Liver (tissue), 9 donors: ENCODE results near the gene LIMS1. TPM values are rescaled to one million over a fixed set of nuclear protein-coding genes. Genes with fewer than 3 reads are reported as not detected.

Experiments
- DNase-seq: peaks from one replicate; pipeline ENCODE4 v3.0.0-alpha.2; 2017; ENCODE audit warnings: low spot score
- H3K27ac ChIP-seq, 2 donors: one replicate each; pipeline ENCODE4 v1.7.0; 2013; ENCODE audit warnings: inconsistent platforms in 2 of 2, low read length in 2 of 2, control low read depth in 1 of 2, low read depth in 1 of 2, mild to moderate bottlenecking in 1 of 2
- H3K27me3 ChIP-seq, 4 donors: one replicate each; pipeline versions ENCODE4 v1.6.1 to v1.7.0; 2013; ENCODE audit warnings: low read length in 3 of 4, inconsistent platforms in 1 of 4, mild to moderate bottlenecking in 1 of 4, moderate library complexity in 1 of 4; ENCODE audit not compliant: control insufficient read depth in 4 of 4, insufficient read depth in 4 of 4
- H3K36me3 ChIP-seq, 4 donors: one replicate each; pipeline versions ENCODE4 v1.6.1 to v1.7.0; 2013; ENCODE audit warnings: low read length in 3 of 4, mild to moderate bottlenecking in 3 of 4, low read depth in 1 of 4, moderate library complexity in 1 of 4; ENCODE audit not compliant: control insufficient read depth in 4 of 4, insufficient read depth in 3 of 4
- H3K4me1 ChIP-seq, 4 donors: one replicate each; pipeline versions ENCODE4 v1.6.1 to v1.7.0; 2013; ENCODE audit warnings: low read length in 3 of 4, mild to moderate bottlenecking in 3 of 4, moderate library complexity in 1 of 4; ENCODE audit not compliant: control insufficient read depth in 4 of 4, insufficient read depth in 4 of 4
- H3K4me3 ChIP-seq, 3 donors: one replicate each; pipeline versions ENCODE4 v1.6.1 to v1.7.0; 2013; ENCODE audit warnings: low read length in 3 of 3, control low read depth in 1 of 3, low read depth in 1 of 3, mild to moderate bottlenecking in 1 of 3
- H3K9ac ChIP-seq, 2 donors: one replicate each; pipeline ENCODE4 v1.7.0; 2013; ENCODE audit warnings: low read length in 2 of 2, mild to moderate bottlenecking in 2 of 2, moderate library complexity in 2 of 2, control low read depth in 1 of 2, low read depth in 1 of 2
- H3K9me3 ChIP-seq, 4 donors: one replicate each; pipeline versions ENCODE4 v1.6.1 to v1.7.0; 2013; ENCODE audit warnings: low read length in 3 of 4; ENCODE audit not compliant: control insufficient read depth in 4 of 4
- EGR1 ChIP-seq, 2 donors: IDR thresholded peaks; 2 replicates each; pipeline ENCODE4 v1.6.1; 2016 to 2018; ENCODE audit warnings: antibody characterized with exemption in 2 of 2, low read depth in 2 of 2
- FOXA1 ChIP-seq: IDR thresholded peaks from 2 replicates; pipeline ENCODE4 v1.6.1; 2016; ENCODE audit warnings: antibody characterized with exemption
- FOXA2 ChIP-seq: IDR thresholded peaks from 2 replicates; pipeline ENCODE4 v1.6.1; 2016; ENCODE audit warnings: antibody characterized with exemption
- GABPA ChIP-seq, 2 donors: IDR thresholded peaks in 1 of 2; conservative IDR thresholded peaks in 1 of 2; 2 replicates each; pipeline ENCODE4 v1.6.1; 2016; ENCODE audit warnings: antibody characterized with exemption in 2 of 2, mild to moderate bottlenecking in 1 of 2, moderate library complexity in 1 of 2
- HNF4A ChIP-seq, 2 donors: conservative IDR thresholded peaks; 2 replicates each; pipeline ENCODE4 v1.6.1; 2016; ENCODE audit warnings: antibody characterized with exemption in 2 of 2, mild to moderate bottlenecking in 2 of 2
- HNF4G ChIP-seq: IDR thresholded peaks from 2 replicates; pipeline ENCODE4 v1.6.1; 2016; ENCODE audit warnings: antibody characterized with exemption
- NR2F2 ChIP-seq: IDR thresholded peaks from 2 replicates; pipeline ENCODE4 v1.6.1; 2016; ENCODE audit warnings: antibody characterized with exemption
- RAD21 ChIP-seq, 2 donors: IDR thresholded peaks; 2 replicates each; pipeline ENCODE4 v1.6.1; 2016; ENCODE audit warnings: antibody characterized with exemption in 2 of 2, mild to moderate bottlenecking in 2 of 2
- RXRA ChIP-seq, 2 donors: IDR thresholded peaks; 2 replicates each; pipeline ENCODE4 v1.6.1; 2017 to 2018; ENCODE audit warnings: antibody characterized with exemption in 2 of 2, mild to moderate bottlenecking in 1 of 2
- SP1 ChIP-seq: IDR thresholded peaks from 2 replicates; pipeline ENCODE4 v1.6.1; 2018; ENCODE audit warnings: antibody characterized with exemption, mild to moderate bottlenecking
- TAF1 ChIP-seq: conservative IDR thresholded peaks from 2 replicates; pipeline ENCODE4 v1.6.1; 2016; ENCODE audit warnings: antibody characterized with exemption, mild to moderate bottlenecking
- YY1 ChIP-seq: IDR thresholded peaks from 2 replicates; pipeline ENCODE4 v1.6.1; 2016; ENCODE audit warnings: antibody characterized with exemption, mild to moderate bottlenecking
- WGBS: extraction: QIAGEN DNeasy Blood & Tissue Kit; methylation state at CpG from one replicate; pipeline ENCODE4 v1.1.7; 2013; 5-methylcytosine and 5-hydroxymethylcytosine counted together
- polyA plus RNA-seq, 2 donors: library from polyadenylated mRNA; stranded (reverse) in 1 of 2; unstranded in 1 of 2; fragments of 200-250 nt in 1 of 2; fragments of >200 nt in 1 of 2; fragmentation: Nextera tagmentation in 1 of 2; extraction: Ambion mirVana in 1 of 2; gene quantifications; one replicate each; pipeline versions ENCODE4 v1.2.1 to v1.2.3, GENCODE V29; 2013 to 2015
- total RNA-seq, 2 donors: library from RNA; depleted of rRNA; stranded (reverse); fragments of >200 nt; gene quantifications; one replicate each; pipeline ENCODE4 v1.2.3, GENCODE V29; 2014
- TF ChIP-seq, protein P1 (sequence below): IDR thresholded peaks from 2 replicates; pipeline ENCODE4 v1.6.1; 2016; ENCODE audit warnings: antibody characterized with exemption
- TF ChIP-seq, protein P2 (sequence below): IDR thresholded peaks from 2 replicates; pipeline ENCODE4 v1.6.1; 2016; ENCODE audit warnings: antibody characterized with exemption
- TF ChIP-seq, protein P3 (sequence below): fragments of 150-350 bp; IDR thresholded peaks from 2 replicates; pipeline ENCODE4 v1.5.1; 2017; ENCODE audit warnings: improper control_type of control experiment, low read depth, low read length; ENCODE audit not compliant: missing input control
- donor health status: healthy.
- donor health status: healthy.
- donor health status: healthy.
- donor health status: healthy.
- donor health status: healthy.

Gene LIMS1
- total and polyA plus RNA-seq, 4 donors: 10.2 to 37.1 (median 22.1) TPM

DNA sequence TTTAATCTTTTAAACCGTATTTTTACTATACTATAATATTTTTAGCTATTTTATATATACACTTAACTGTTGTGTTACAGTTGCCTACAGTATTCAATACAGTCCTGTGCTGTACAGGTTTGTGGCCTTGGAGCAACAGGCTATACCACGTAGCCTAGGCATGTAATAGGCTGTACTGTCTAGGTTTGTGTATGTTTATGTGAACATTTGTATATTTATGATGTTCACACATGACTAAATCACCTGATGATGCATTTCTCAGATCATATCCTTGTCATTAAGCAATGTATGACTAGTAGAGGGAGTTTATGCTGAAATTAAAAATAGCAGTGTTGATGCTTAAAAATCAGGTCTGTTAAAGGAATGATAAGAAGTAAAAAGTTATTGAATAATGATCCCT lies 92.7 kb downstream of the LIMS1 start (continued):
- TF ChIP-seq FOXA1: no peak
- no peak for TF ChIP-seq SP1
- TF ChIP-seq EGR1 (IDR thresholded peaks at IDR 0.05; ENCODE audit: low read depth in 2 of 2): no peak
- no peak for TF ChIP-seq HNF4A (conservative IDR thresholded peaks at IDR 0.05)
- TF ChIP-seq YY1: no peak
- TF ChIP-seq FOXA2: no peak

DNA sequence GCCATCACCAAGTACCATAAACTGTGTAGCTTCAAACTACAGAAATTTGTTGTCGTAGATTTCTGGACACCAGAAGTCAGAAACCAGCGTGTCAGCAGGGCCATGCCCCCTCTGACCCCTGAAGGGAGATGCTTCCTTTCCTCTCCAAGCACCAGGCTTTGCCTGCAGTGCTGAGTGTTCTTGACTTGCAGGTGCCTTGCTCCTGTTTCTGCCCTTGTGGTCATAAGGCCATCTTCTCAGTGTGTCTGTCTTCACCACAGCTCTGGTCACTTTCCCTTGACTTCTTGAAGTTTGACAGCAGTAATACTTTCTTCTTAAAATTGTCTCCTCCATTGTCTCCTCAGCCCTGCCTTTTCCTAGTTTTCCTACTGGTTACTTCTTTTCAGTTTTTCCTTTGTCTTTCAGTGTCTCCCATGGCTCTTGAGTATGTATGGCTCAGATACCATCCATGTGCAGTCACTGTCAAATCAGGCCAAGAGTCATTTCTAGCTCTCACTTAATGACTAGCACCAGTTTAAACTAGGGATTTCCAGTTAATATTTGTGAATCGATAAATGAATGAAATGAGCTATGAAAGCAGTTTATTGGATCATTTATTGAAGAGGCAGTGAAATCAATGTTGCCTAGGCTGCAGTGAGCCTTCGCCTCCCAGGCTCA lies 93.8 kb downstream of the LIMS1 start:
- Histone ChIP-seq H3K4me3 (no peak overlapping the region), H3K36me3 (no peaks in the 10 kb centered on the region), H3K27me3 (no peaks in the 10 kb centered on the region), H3K9me3 (no peaks in the 10 kb centered on the region), H3K9ac (no peak overlapping the region), H3K27ac (no peak overlapping the region), H3K4me1 (peaks cover 0 to 9% (median 3%) of the 10 kb centered on the region in 4 donors)
- TF ChIP-seq, protein P1, sequence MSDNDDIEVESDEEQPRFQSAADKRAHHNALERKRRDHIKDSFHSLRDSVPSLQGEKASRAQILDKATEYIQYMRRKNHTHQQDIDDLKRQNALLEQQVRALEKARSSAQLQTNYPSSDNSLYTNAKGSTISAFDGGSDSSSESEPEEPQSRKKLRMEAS: no peak
- TF ChIP-seq SP1 (no peak), TAF1 (no peak), EGR1 (IDR thresholded peaks at IDR 0.05; ENCODE audit: low read depth in 2 of 2) (no peak), RXRA (IDR thresholded peaks at IDR 0.05) (no peak), RAD21 (IDR thresholded peaks at IDR 0.05) (no peak)
- TF ChIP-seq, protein P2, sequence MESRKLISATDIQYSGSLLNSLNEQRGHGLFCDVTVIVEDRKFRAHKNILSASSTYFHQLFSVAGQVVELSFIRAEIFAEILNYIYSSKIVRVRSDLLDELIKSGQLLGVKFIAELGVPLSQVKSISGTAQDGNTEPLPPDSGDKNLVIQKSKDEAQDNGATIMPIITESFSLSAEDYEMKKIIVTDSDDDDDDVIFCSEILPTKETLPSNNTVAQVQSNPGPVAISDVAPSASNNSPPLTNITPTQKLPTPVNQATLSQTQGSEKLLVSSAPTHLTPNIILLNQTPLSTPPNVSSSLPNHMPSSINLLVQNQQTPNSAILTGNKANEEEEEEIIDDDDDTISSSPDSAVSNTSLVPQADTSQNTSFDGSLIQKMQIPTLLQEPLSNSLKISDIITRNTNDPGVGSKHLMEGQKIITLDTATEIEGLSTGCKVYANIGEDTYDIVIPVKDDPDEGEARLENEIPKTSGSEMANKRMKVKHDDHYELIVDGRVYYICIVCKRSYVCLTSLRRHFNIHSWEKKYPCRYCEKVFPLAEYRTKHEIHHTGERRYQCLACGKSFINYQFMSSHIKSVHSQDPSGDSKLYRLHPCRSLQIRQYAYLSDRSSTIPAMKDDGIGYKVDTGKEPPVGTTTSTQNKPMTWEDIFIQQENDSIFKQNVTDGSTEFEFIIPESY: no peak
- 85% methylated on average over 4 of the region's 4 CpGs for WGBS
- no peak for DNase-seq

DNA sequence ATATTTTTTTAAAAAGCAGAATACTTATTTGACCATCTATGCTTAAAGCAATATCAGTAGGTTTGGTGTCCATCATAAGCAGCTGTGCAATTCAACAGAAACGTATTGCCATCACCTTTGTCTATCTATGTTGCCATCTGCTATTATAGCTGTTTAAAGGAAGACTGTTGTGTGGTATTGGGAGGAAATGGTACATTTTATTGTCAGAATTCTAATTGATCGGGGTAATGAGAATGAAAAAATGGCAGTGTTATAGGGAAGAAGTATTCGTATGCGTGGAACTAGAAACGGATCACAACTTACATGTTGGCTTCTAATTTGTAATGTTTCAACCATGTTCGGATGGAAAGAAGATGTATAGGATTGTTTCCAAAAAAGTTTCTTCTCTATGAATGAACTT lies 94.7 kb downstream of the LIMS1 start:
- H3K36me3 ChIP-seq: no peaks in the 10 kb centered on the region
- no peak overlapping the region for H3K9ac ChIP-seq
- no peak overlapping the region for H3K27ac ChIP-seq
- DNase-seq: no peak
- H3K27me3 ChIP-seq: no peaks in the 10 kb centered on the region
- peaks cover 0 to 9% (median 3%) of the 10 kb centered on the region in 4 donors for H3K4me1 ChIP-seq
- H3K4me3 ChIP-seq: no peak overlapping the region
- no peak for TF ChIP-seq HNF4A (conservative IDR thresholded peaks at IDR 0.05)
- TF ChIP-seq, protein P2: no peak
- TF ChIP-seq GABPA (IDR thresholded peaks at IDR 0.05 in 1 of 2, conservative IDR thresholded peaks at IDR 0.05 in 1 of 2): no peak
- no peak for TF ChIP-seq SP1
- no peak for TF ChIP-seq FOXA2
- TF ChIP-seq EGR1 (IDR thresholded peaks at IDR 0.05; ENCODE audit: low read depth in 2 of 2): no peak
- TF ChIP-seq, protein P1: no peak
- TF ChIP-seq HNF4G: no peak
- no peak for TF ChIP-seq RAD21 (IDR thresholded peaks at IDR 0.05)
- TF ChIP-seq, protein P3, sequence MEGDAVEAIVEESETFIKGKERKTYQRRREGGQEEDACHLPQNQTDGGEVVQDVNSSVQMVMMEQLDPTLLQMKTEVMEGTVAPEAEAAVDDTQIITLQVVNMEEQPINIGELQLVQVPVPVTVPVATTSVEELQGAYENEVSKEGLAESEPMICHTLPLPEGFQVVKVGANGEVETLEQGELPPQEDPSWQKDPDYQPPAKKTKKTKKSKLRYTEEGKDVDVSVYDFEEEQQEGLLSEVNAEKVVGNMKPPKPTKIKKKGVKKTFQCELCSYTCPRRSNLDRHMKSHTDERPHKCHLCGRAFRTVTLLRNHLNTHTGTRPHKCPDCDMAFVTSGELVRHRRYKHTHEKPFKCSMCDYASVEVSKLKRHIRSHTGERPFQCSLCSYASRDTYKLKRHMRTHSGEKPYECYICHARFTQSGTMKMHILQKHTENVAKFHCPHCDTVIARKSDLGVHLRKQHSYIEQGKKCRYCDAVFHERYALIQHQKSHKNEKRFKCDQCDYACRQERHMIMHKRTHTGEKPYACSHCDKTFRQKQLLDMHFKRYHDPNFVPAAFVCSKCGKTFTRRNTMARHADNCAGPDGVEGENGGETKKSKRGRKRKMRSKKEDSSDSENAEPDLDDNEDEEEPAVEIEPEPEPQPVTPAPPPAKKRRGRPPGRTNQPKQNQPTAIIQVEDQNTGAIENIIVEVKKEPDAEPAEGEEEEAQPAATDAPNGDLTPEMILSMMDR: no peak
- no peak for TF ChIP-seq YY1
- no peak for TF ChIP-seq NR2F2
- no peak for TF ChIP-seq FOXA1
- H3K9me3 ChIP-seq: no peaks in the 10 kb centered on the region
- 96% methylated on average over 6 of the region's 6 CpGs for WGBS
